HG02973 (cell line): ENCODE results near the gene TRIM39.
"Not testable (repeated sequence)": the region's sequence is repeated elsewhere in the genome, so short reads cannot be mapped to it uniquely, and the experiment has no call there.

Source experiments
- ATAC-seq: cut with Tn5 transposase; IDR thresholded peaks from one replicate; pipeline ENCODE4 v1.9.1; 2021; ENCODE audit warnings: moderate library complexity; ENCODE audit not compliant: unreplicated experiment

The TRIM39 gene

DNA sequence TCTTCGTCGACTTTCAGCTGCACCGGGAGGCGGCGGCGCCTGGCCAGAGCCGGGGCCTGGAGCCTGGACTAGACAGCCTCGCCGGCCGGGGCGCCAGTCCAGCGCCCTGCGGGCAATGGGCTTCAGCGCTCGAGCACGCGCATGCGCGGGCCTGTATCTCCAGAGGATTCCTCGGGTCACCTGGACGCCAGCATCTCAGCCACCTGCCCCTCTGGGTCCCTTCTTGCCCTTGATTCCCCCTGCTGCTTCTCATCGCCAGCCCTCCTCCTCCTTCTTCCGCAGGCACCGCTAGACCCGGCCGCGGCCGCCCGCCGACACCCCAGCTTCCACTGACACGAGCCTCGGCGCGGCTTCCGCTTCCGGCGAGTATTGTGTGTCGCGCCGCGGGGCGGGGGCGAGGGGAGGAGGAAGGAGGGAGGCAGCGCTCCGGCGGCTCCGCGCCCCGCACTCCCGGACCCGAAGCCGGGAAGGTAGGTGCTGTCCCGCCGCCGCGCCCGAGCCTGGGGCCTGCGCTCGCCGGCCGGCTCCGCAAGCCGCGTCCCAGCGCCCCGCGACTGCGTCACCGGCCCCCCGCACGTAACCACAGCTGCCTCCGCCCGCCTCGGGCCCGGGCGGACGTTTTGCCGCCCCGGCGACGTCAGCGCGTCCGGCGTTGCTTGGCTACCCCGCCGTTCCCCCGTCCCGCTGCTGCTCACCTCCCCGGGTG, at the start of gene TRIM39:
Gene TRIM39 (plus strand): TSS at position 402 of the 706 bp plus-strand sequence. CDS start 2,391 bp downstream, outside the sequence.
- peak; percentile 65 for ATAC-seq

DNA sequence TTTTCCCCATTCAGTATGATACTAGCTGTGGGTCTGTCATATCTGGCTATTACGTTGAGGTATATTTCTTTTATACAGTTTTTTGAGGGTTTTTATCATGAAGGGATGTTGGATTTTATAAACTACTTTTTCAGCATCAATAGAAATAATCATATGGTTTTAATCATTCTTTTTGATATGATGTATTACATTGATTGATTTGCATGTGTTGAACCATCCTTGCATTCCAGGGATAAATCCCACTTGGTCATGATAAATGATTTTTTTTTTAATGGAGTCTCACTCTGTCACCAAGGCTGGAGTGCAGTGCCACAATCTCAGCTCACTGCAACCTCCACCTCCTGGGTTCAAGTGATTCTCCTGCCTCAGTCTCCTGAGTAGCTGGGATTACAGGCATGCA, 45.7 kb upstream of the TRIM39 start:
- ATAC-seq: not testable (repeated sequence)

DNA sequence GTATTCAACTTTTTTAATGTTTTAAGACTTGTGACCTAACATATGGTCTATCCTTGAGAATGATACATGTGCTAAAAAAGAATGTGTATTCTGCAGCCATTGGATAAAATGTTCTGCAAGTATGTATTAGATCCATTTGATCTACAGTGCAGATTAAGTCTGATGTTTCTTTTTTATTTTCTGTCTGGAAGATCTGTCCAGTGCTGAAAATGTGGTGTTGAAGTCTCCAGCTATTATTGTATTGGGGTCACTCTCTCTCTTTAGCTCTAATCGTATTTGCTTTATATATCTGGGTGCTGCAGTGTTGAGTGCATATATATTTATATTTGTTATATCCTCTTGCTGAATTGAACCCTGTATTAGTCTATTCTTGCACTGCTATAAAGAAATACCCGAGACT, 44.2 kb upstream of the TRIM39 start:
- no peak for ATAC-seq

DNA sequence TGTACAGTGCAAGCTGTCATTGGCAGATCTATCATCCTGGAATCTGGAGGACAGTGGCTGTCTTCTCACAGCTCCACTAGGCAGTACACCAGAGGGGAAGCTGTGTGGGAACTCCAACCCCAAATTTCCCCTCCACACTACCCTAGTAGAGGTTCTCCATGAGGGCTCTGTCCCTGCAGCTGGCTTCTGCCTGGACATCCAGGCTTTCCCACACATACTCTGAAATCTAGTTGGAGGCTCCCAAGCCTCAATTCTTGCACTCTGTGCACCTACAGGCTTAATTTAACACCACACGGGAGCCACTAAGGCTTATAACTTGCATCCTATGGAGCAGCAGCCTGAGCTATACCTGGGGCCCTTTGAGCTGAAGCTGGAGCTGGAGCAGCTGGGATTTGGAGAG, 43.0 kb upstream of the TRIM39 start:
- no peak for ATAC-seq

DNA sequence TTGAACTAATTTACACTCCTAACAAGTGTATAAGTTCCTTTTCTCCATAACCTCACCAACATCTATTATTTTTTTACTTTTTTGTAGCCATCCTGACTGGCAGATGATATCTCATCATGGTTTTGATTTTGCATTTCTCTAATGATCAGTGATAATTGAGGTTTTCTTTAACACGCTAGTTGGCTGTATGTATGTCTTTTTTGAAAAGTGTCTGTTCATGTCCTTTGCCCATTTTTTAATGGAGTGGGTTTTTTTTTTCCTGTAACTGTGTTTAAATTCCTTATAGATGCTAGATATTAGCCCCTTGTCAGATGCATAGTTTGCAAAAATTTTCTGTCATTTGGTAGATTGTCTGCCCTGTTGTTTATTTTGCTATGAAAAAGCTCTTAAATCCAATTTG, 39.6 kb upstream of the TRIM39 start:
- no peak for ATAC-seq

DNA sequence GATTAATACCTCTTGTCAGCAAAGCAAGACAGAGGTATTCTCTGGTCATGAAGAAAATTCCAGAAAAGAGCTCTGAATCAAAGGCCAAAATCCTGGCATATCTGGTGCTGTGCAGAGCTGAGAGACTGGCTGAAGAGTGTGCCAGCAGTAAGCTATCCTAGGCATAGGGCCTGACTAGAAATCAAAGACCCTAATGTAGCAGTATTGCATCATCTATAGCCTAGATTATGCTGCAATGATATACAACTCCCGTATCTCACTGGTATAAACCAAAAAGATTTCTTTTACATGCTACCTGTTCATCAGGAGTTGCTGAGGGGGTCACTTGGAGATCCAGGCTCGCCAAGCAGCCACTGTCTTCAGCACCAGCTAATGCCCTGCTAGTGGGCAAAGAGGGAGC, 30.9 kb upstream of the TRIM39 start:
- ATAC-seq: no peak

DNA sequence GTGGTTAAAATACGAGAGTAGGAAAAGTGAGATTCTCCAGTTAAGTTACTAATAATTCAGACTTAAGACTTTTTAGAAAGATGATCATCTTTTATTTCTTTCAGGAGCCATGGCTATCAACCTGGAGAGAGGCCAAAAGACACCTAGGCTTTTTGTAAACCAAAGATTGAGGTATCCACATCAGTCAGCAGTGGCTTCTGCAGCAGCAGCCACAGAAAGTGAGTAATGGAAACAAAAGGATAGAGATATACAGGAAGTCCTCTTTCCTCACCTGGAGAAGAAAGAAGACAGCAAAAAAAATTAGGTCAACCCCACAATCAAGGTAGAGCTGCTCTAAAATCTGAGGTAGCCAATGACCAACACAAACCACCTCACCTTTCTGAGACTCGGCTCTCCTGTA, 22.7 kb upstream of the TRIM39 start:
- no peak for ATAC-seq

DNA sequence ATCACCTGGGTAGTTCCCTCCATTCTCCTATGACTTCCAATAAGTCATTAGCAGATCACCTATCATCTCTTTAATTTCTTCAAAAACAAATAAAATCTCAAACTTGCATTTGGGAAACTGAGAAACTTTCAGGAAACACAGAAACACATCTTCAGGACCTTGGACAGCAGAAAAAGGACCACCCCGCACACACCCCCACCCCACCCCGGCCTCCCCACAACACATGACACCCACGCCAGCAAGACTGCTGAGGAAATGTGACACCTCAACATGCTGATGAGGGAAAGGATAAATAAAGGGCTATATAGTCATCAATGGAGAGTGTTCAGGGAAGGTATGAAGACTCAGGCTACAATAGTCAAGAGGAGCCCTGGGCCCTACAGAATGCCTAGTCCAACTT, 15.6 kb upstream of the TRIM39 start:
- no peak for ATAC-seq

DNA sequence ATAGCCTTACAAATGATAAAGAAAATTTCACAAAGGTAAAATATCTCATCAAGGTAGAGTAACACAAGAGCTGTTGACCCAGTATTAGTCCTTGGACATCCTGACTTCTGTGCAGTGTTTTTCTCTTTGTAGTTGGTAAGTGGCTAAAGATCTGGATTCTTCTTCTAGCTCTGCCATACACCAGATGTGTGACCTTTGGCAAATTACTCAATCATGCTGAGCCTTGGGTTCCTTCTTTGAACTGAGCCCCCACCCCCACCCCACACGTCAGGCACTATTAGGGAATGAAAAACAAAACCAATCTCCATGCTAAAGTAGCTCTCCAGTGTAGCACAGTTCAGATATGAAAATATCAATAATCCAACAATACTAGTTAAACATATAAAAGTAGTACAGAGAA, 15.1 kb upstream of the TRIM39 start:
- no peak for ATAC-seq

DNA sequence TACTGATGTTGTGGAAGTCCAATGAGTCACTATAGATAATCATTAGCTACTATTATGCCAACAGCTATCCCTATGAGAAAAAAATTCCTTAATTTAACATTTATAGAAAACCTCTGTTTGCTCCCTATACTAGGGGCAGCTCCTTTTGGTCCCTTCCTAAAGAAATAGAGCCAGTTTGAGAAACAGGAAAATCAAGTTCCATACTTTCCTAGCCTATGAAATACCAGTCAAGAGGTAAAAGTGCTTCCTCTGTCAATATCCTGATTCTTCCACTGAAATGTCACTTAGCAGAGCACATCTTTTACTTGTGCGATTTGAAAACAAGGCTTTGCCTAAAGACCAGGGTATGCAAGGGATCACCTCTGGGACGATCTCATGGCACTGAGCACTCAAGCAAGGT, 14.5 kb upstream of the TRIM39 start:
- ATAC-seq: no peak

DNA sequence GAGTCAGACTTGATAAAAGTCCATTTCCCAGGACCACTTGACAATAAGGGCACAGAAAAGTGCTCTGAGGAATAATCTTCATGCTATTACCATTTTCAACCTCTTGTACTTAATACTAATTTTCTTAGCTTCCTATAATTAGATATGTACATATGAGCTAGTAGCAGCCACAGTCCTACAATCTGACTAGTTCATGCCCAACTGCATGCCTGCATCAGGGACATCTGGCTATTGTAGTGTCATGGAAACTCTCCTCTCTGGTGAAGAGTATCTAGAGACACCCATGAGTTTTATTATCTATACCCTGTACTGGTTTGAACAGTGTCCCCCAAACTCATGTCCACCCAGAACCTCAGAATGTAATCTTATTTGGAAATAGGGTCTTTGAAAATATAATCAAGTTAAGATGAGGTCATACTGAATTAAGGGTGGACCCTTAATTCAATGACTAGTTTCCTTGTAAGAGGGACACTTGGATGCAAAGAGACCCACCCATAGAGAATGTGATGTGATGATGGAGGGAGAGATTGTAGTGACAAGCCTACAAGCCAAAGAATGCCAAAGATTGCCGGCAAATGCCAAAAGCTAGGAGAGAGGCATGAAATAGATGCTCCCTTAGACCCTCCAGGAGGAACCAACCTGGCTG, 13.9 kb upstream of the TRIM39 start:
- ATAC-seq: no peak

DNA sequence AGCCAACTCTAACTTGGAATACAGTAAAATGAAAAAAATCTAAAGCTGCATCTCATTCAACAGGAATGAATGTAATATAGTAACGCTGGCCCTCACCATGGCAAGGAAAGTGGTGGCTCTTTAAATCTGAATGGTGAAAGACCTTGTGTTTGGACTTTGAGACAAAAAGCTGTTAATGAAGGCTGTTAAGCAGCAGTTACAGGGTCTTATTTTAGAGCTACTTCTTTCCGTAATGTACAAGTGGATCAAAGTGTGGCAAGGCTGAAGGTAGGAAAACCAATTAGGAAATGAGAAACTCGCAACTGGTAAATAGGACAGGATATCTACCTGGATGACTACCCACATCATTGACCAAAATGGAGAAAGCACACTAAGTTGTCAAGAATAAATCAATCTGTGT, 11.6 kb upstream of the TRIM39 start:
- ATAC-seq: no peak

DNA sequence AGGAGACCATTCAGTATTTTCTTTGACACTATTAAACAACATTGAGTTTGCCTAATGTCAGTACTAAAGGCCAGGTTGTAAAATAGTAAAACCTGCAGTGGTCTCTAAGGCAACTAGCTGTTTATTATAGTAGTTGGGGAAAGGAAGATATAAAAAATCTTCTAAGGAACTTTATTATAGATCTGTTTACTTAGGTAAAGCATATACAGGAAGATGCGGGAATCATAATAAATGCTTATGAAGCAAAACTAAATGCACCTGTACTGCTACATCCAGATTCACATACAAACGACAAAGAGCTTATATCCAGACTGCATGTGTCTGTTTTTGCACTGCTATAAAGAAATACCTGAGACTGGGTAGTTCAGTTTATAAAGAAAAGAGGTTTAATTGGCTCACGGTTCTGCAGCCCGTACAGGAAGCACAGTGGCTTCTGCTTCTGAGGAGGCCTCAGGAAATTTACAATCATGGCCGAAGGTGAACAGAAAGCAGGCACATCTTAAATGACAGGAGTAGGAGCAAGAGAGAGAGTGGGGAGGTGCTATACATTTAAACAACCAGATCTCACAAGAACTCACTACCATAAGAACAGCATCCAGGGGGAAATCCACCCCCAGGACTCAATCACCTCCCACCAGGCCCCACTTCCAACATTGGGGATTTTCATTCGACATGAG, 8.7 kb upstream of the TRIM39 start:
- ATAC-seq: no peak

DNA sequence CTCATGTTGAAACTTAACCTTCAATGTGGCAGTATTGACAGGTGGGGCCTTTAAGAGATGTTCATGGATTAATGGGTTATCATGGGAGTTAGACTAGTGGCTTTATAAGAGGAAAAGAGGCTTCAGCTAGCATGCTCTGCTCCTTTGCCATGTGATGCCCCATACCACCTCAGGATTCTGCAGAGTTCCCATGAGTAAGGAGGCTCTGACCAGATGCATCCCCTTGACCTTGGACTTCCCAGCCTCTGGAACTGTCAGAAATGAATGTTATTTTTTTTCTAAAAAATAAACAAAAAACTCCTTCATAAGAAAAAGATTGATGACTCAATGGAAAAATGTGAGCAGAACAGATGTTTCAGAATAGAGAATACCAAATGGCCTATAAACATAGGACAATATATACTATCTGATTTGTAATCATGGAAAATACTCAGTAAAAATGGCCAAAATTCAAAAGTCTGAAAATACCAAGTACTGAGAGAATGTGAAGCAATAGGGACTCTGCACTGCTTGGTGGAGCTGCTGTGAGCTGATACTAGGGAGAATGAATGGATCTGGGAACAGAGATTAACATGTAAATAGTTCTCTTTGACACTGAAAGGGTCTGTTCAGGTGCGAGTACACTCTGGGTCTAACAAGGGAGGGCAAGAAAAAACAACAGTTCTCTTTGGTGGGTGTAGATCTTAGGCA, 7.4 kb upstream of the TRIM39 start:
- no peak for ATAC-seq

DNA sequence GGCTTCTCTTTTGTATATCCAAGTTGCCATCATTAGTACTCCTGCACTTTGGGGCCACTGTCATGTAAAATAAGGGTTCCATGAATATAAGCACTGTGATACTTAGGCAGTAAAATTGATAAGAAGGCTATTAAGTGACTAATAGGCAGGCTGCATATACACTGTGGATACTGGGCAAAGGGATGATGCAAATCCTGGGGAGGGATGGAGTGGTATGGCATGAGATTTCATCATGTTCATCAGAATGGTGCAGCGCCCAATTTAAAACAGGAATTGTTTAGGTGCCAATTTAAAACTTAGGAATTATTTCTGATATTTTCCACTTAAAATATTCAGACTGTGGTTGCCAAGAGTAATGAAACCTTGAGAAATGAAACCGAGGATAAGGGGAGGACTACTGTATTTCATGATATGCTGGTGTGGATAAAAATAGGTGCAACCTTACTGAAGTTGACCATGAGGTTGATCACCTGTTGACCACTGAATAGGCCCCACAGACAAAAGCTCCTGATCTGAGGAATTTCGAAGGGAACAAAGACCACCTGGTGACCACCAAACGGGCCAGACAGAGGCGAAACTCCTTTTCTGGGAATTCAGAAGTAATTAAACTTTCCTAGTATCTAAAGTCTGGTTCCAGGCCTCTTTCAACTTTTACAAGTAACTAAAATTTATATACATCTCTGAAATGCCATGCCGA, 4.9 kb upstream of the TRIM39 start:
- no peak for ATAC-seq

DNA sequence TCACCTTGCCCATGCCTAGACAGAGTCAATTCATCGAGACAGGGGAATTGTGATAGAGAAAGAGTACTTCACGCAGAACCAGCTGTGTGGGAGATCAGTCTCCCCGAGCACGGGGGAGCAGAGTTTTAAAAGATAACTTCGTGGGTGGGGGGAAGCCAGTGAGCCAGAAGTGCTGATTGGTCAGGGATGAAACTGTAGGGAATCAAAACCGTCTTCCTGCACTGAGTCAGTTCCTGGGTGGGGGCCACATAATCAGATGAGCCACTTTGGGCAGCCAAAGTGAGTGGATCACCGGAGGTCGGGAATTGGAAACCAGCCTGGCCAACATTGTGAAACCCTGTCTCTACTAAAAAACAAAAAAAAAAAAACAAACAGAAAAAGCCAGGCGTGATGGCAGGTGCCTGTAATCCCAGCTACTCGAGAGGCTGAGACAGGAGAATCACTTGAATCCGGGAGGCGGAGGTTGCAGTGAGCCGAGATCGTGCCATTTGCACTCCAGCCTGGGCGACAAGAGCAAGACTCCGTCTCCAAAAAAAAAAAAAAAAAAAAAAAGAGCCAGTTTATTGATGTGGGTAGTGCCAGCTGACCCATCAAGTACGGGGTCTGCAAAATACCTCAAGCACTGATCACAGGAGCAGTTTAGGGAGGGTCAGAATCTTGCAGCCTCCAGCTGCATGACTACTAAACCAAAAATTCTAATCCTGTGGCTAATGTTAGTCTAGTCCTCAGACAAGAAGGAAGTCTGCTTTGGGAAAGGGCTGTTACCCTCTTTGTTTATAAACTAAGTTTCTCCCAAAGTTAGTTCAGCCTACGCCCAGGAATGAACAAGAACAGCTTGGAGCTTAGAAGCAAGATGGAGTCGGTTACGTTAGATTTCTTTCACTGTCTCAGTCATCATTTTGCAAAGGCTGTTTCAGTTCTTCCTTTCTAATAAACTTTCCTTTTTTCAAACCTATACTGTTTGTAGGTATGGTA, 3.9 kb upstream of the TRIM39 start:
- no peak for ATAC-seq

DNA sequence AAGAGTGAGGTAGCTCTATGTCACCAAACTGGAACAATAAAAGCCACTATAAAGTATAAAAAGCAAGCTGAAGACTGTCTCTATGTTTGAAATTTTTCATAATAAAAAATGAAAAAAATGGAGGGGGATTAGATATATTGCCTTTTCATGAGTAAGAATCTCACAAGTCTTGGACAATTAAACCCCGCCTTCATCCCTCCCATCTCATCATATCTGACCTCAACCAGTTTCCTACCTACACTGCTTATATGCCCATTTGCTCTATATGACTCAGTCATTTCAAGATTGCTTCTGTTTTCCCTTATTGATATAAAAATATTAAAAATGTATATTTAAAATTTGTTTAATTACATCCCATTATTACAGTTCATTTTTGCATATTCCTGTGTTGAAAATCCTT, 2.9 kb upstream of the TRIM39 start:
- no peak for ATAC-seq

DNA sequence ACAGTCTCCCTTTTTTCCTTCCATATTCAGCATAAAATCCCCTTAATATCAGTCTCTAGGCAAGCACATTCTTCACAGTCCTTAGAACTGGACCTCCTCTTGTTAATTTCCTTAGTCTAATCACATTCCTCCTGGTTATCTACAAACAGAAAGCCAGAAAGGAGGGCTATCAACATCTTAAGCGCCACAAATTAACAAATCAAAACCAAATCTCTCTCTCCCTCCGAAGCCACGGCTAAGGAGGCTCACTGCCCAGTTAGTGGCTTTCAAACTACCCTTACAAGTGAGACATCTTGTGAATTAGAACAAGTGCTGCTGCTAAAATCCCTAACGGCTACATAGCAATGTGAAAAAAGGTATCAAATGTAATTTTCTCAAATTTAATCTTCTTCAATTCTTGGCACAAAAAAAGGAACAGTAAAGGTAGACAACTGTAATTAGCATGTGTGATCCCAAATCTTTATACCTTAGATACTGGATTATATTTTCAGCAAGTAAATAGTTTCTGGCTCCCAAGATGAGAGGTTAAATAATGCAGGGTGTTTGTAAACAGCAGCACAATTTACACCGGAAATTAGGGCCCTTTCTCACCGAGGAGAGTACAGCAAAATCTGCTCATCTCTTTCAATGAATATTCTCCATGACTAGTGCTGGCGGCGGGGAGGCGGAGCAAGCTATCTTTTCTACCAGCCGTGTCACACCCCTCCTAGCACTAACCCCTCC, 1.4 kb upstream of the TRIM39 start:
- ATAC-seq: no peak

DNA sequence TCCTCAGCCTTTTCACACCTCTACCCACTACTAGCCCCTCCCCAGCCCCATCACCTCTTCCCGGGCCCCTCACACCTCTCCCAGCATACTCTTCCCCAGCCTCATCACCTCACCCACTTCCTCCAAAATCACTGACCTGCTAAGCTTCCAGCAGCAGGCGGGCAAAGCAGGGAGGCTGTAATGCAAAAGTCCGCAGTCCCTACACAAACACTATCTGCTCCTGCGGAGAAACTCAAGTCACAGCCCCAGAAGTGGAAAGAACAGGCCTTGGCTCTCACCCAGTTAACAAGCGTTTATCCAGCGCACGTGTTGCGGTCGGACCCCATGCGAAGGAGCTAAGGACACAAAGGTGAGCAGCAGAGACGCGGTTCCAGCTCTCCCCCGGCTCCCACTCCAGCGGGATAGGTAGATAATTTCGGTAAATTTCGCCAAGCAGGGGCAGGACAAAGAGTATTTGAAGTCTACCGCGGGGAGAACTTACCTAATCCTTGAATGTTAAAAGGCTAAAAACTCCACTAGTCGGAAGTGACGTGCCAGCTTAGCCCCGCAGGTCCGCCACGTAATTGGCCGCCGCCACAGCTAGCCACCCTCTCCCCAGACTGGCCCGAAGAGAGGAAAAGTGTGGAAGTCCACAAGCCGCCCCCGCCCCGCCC, 728 bp upstream of the TRIM39 start:
- peak; percentile 23 for ATAC-seq
